ENCODE results near the gene TUBB4B. TPM values are rescaled to one million over a fixed set of nuclear protein-coding genes. Genes with fewer than 3 reads are reported as not detected.

TUBB4B gene
- total RNA-seq, 2 experiments from 2014 or later = 417 to 443 TPM

GRCh38 chr9:137206602-137207001, 34.5 kb upstream of the TUBB4B start:
- Histone ChIP-seq H3K36me3 (ENCODE audit: insufficient read depth, low read length) (peaks cover 38% of the 10 kb centered on the region), H3K9me2 (ENCODE audit: insufficient read depth, low read length) (no peaks in the 10 kb centered on the region), H3K79me2 (ENCODE audit: insufficient read depth, low read depth, low read length) (peaks cover 57% of the 10 kb centered on the region), H2AFZ (ENCODE audit: low read length) (no peak overlapping the region), H3K4me3 (ENCODE audit: low read depth, low read length, poor library complexity, severe bottlenecking) (peak overlapping the region; percentile 92), H3K27ac (ENCODE audit: low read depth, low read length, poor library complexity, severe bottlenecking) (no peak overlapping the region), H3K4me1 (ENCODE audit: insufficient read depth, low read length, poor library complexity, severe bottlenecking) (peaks cover 42% of the 10 kb centered on the region), H4K20me1 (ENCODE audit: insufficient read depth, low read length) (peaks cover 14% of the 10 kb centered on the region; the same call in 1 of the 2 replicates), H3K4me2 (ENCODE audit: low read length) (peak overlapping the region; percentile 97), H3K9me3 (ENCODE audit: low read length) (no peaks in the 10 kb centered on the region)
- no TSS peak for BruUV-seq (replicated peaks)
- TF ChIP-seq CTCF (conservative IDR thresholded peaks at IDR 0.05; ENCODE audit: low read length) (no peak), EZH2phosphoT487 (IDR thresholded peaks at IDR 0.05; ENCODE audit: borderline replicate concordance, low read depth, low read length) (no peak)
- ChIA-PET POLR2A (no interaction called here), CTCF (ENCODE audit: unreplicated experiment) (interaction anchor here (0.5 kb wide), 1 partner anchor 15 kb away, joined by 6 read pairs; no protein-coding TSS in a partner anchor)
- DNase-seq (ENCODE audit: low spot score) = no peak
- intact Hi-C loops (cut with micrococcal nuclease; ENCODE audit: unreplicated experiment) = no loop called here

- Histone ChIP-seq H3K9me2 (ENCODE audit: insufficient read depth, low read length) (no peaks in the 10 kb centered on the region), H2AFZ (ENCODE audit: low read length) (no peak overlapping the region), H3K36me3 (ENCODE audit: insufficient read depth, low read length) (peaks cover 61% of the 10 kb centered on the region), H3K4me1 (ENCODE audit: insufficient read depth, low read length, poor library complexity, severe bottlenecking) (peaks cover 7% of the 10 kb centered on the region), H3K9me3 (ENCODE audit: low read length) (no peaks in the 10 kb centered on the region), H3K4me3 (ENCODE audit: low read depth, low read length, poor library complexity, severe bottlenecking) (no peak overlapping the region), H3K27ac (ENCODE audit: low read depth, low read length, poor library complexity, severe bottlenecking) (no peak overlapping the region), H4K20me1 (ENCODE audit: insufficient read depth, low read length) (no peaks in the 10 kb centered on the region), H3K79me2 (ENCODE audit: insufficient read depth, low read depth, low read length) (peaks cover 11% of the 10 kb centered on the region), H3K4me2 (ENCODE audit: low read length) (no peak overlapping the region)
- ChIA-PET CTCF (ENCODE audit: unreplicated experiment) (no interaction called here), POLR2A (no interaction called here)
- DNase-seq (ENCODE audit: low spot score) = no peak
- no TSS peak for BruUV-seq (replicated peaks)
- TF ChIP-seq CTCF (conservative IDR thresholded peaks at IDR 0.05; ENCODE audit: low read length) = no peak
- TF ChIP-seq EZH2phosphoT487 (IDR thresholded peaks at IDR 0.05; ENCODE audit: borderline replicate concordance, low read depth, low read length) = no peak
- intact Hi-C loops (cut with micrococcal nuclease; ENCODE audit: unreplicated experiment) = no loop called here
These were observed 29.6 kb upstream of the TUBB4B start for GRCh38 chr9:137211532-137211931.

GRCh38 chr9:137212520-137212919, 28.6 kb upstream of the TUBB4B start:
- Histone ChIP-seq H4K20me1 (ENCODE audit: insufficient read depth, low read length) (no peaks in the 10 kb centered on the region), H3K4me2 (ENCODE audit: low read length) (no peak overlapping the region), H3K4me1 (ENCODE audit: insufficient read depth, low read length, poor library complexity, severe bottlenecking) (no peaks in the 10 kb centered on the region), H3K9me2 (ENCODE audit: insufficient read depth, low read length) (no peaks in the 10 kb centered on the region), H2AFZ (ENCODE audit: low read length) (no peak overlapping the region), H3K27ac (ENCODE audit: low read depth, low read length, poor library complexity, severe bottlenecking) (no peak overlapping the region), H3K79me2 (ENCODE audit: insufficient read depth, low read depth, low read length) (0 out of 2 replicates have a peak, but pooled peaks cover 1% of the 10 kb centered on the region), H3K36me3 (ENCODE audit: insufficient read depth, low read length) (peaks cover 61% of the 10 kb centered on the region), H3K9me3 (ENCODE audit: low read length) (no peaks in the 10 kb centered on the region), H3K4me3 (ENCODE audit: low read depth, low read length, poor library complexity, severe bottlenecking) (no peak overlapping the region)
- ChIA-PET CTCF (ENCODE audit: unreplicated experiment) (no interaction called here), POLR2A (no interaction called here)
- intact Hi-C loops (cut with micrococcal nuclease; ENCODE audit: unreplicated experiment) = no loop called here
- BruUV-seq (replicated peaks) = no TSS peak
- TF ChIP-seq CTCF (conservative IDR thresholded peaks at IDR 0.05; ENCODE audit: low read length) (0 out of 2 replicates have a peak, but pooled peaks have one; percentile 35), EZH2phosphoT487 (IDR thresholded peaks at IDR 0.05; ENCODE audit: borderline replicate concordance, low read depth, low read length) (no peak)
- no peak for DNase-seq (ENCODE audit: low spot score)

Measured in OCI-LY7 (cell line).